Thymus (tissue), 11 donors: ENCODE results near the gene CNKSR3. TPM values are rescaled to one million over a fixed set of nuclear protein-coding genes. Genes with fewer than 3 reads are reported as not detected.

Experiments used
- DNase-seq, 9 donors: peaks; one replicate each; pipeline ENCODE4 v3.0.0-alpha.2; 2013; ENCODE audit warnings: low spot score in 9 of 9, low read depth in 6 of 9, missing footprints in 1 of 9
- H3K27ac ChIP-seq, 2 donors: one replicate each; pipeline ENCODE4 v1.5.1; 2013; ENCODE audit warnings: control low read depth in 1 of 2, low read depth in 1 of 2, low read length in 1 of 2, mild to moderate bottlenecking in 1 of 2, moderate library complexity in 1 of 2
- H3K27me3 ChIP-seq, 2 donors: one replicate each; pipeline ENCODE4 v1.5.1; 2013; ENCODE audit warnings: low read length in 1 of 2; ENCODE audit not compliant: control insufficient read depth in 2 of 2, insufficient read depth in 1 of 2
- H3K36me3 ChIP-seq, 2 donors: one replicate each; pipeline ENCODE4 v1.5.1; 2013; ENCODE audit warnings: low read length in 1 of 2, mild to moderate bottlenecking in 1 of 2, moderate library complexity in 1 of 2; ENCODE audit not compliant: control insufficient read depth in 2 of 2, insufficient read depth in 2 of 2
- H3K4me1 ChIP-seq, 2 donors: one replicate each; pipeline ENCODE4 v1.5.1; 2013; ENCODE audit warnings: low read length in 2 of 2; ENCODE audit not compliant: control insufficient read depth in 2 of 2, insufficient read depth in 2 of 2
- H3K4me3 ChIP-seq, 2 donors: one replicate each; pipeline ENCODE4 v1.5.1; 2013; ENCODE audit warnings: low read length in 2 of 2, control low read depth in 1 of 2, mild to moderate bottlenecking in 1 of 2
- H3K9me3 ChIP-seq, 2 donors: one replicate each; pipeline ENCODE4 v1.5.1; 2013; ENCODE audit warnings: low read length in 1 of 2, mild to moderate bottlenecking in 1 of 2; ENCODE audit not compliant: control insufficient read depth in 2 of 2, insufficient read depth in 1 of 2
- WGBS: extraction: QIAGEN DNeasy Blood & Tissue Kit; methylation state at CpG from one replicate; pipeline ENCODE4 v1.1.7; 2013; 5-methylcytosine and 5-hydroxymethylcytosine counted together
- polyA plus RNA-seq: library from polyadenylated mRNA; stranded (reverse); fragments of 200-250 nt; gene quantifications from one replicate; pipeline ENCODE4 v1.2.3, GENCODE V29; 2013
- total RNA-seq: library from RNA; stranded (reverse); fragments of 120-200 nt; gene quantifications from one replicate; pipeline ENCODE4 v1.2.4, GENCODE V29; 2013
- donor health status: healthy.

Gene CNKSR3
- total and polyA plus RNA-seq, 2 donors = 5.4 to 8.2 TPM

- H3K9me3 ChIP-seq = no peaks in the 10 kb centered on the region
- H3K4me3 ChIP-seq = no peak overlapping the region
- H3K4me1 ChIP-seq = peaks cover 0 to 14% of the 10 kb centered on the region in 2 donors
- no peaks in the 10 kb centered on the region for H3K36me3 ChIP-seq
- 93% methylated on average over 9 of the region's 9 CpGs for WGBS
- no peak for DNase-seq
- H3K27ac ChIP-seq = peak overlapping the region; percentile 23 to 52
- H3K27me3 ChIP-seq = no peaks in the 10 kb centered on the region
These were observed 31.1 kb downstream of the CNKSR3 start for GRCh38 chr6:154479351-154479769.

GRCh38 chr6:154478701-154479060 is 31.8 kb downstream of the CNKSR3 start:
- no peaks in the 10 kb centered on the region for H3K9me3 ChIP-seq
- H3K27ac ChIP-seq = peak overlapping the region in 1 of 2 donors; percentile 60
- no peaks in the 10 kb centered on the region for H3K27me3 ChIP-seq
- no peak for DNase-seq
- H3K4me1 ChIP-seq = peaks cover 0 to 14% of the 10 kb centered on the region in 2 donors
- WGBS = 98% methylated on average over 1 of the region's 1 CpG
- no peaks in the 10 kb centered on the region for H3K36me3 ChIP-seq
- H3K4me3 ChIP-seq = no peak overlapping the region

- Histone ChIP-seq H3K9me3 (no peaks in the 10 kb centered on the region), H3K4me1 (peaks cover 0 to 15% of the 10 kb centered on the region in 2 donors), H3K36me3 (no peaks in the 10 kb centered on the region), H3K27ac (peak overlapping the region in 1 of 2 donors; percentile 60), H3K27me3 (no peaks in the 10 kb centered on the region), H3K4me3 (no peak overlapping the region)
- WGBS = 76% methylated on average over 12 of the region's 12 CpGs
- peak in 1 of 9 donors; percentile 19 for DNase-seq
These were observed 32.3 kb downstream of the CNKSR3 start for GRCh38 chr6:154478021-154478700.

GRCh38 chr6:154476494-154476893 is 34.0 kb downstream of the CNKSR3 start:
- H3K36me3 ChIP-seq = no peaks in the 10 kb centered on the region
- H3K4me3 ChIP-seq = no peak overlapping the region
- WGBS = 97% methylated on average over 4 of the region's 4 CpGs
- DNase-seq = no peak
- no peak overlapping the region for H3K27ac ChIP-seq
- no peaks in the 10 kb centered on the region for H3K27me3 ChIP-seq
- H3K4me1 ChIP-seq = peaks cover 0 to 14% of the 10 kb centered on the region in 2 donors
- H3K9me3 ChIP-seq = no peaks in the 10 kb centered on the region

- Histone ChIP-seq H3K4me3 (no peak overlapping the region), H3K4me1 (peaks cover 0 to 14% of the 10 kb centered on the region in 2 donors), H3K36me3 (no peaks in the 10 kb centered on the region), H3K9me3 (no peaks in the 10 kb centered on the region), H3K27ac (no peak overlapping the region), H3K27me3 (no peaks in the 10 kb centered on the region)
- DNase-seq = no peak
- WGBS = 97% methylated on average over 12 of the region's 12 CpGs
These were observed 35.6 kb downstream of the CNKSR3 start for GRCh38 chr6:154474648-154475428.

- no peak for DNase-seq
- no peak overlapping the region for H3K27ac ChIP-seq
- WGBS = 97% methylated on average over 9 of the region's 9 CpGs
- no peaks in the 10 kb centered on the region for H3K9me3 ChIP-seq
- H3K4me1 ChIP-seq = peaks cover 0 to 13% of the 10 kb centered on the region in 2 donors
- H3K36me3 ChIP-seq = no peaks in the 10 kb centered on the region
- no peaks in the 10 kb centered on the region for H3K27me3 ChIP-seq
- no peak overlapping the region for H3K4me3 ChIP-seq
These were observed 37.2 kb downstream of the CNKSR3 start for GRCh38 chr6:154473324-154473723.

- Histone ChIP-seq H3K9me3 (no peaks in the 10 kb centered on the region), H3K27ac (peak overlapping the region; percentile 55 to 60), H3K27me3 (no peaks in the 10 kb centered on the region), H3K36me3 (no peaks in the 10 kb centered on the region), H3K4me1 (peaks cover 0 to 7% of the 10 kb centered on the region in 2 donors), H3K4me3 (no peak overlapping the region)
- WGBS = 95% methylated on average over 6 of the region's 6 CpGs
- DNase-seq = no peak
These were observed 38.7 kb downstream of the CNKSR3 start for GRCh38 chr6:154471609-154472362.

GRCh38 chr6:154469306-154469935 is 41.1 kb downstream of the CNKSR3 start:
- 96% methylated on average over 4 of the region's 4 CpGs for WGBS
- H3K4me3 ChIP-seq = no peak overlapping the region
- no peaks in the 10 kb centered on the region for H3K27me3 ChIP-seq
- H3K9me3 ChIP-seq = no peaks in the 10 kb centered on the region
- peaks cover 0 to 4% of the 10 kb centered on the region in 2 donors for H3K4me1 ChIP-seq
- no peak for DNase-seq
- no peaks in the 10 kb centered on the region for H3K36me3 ChIP-seq
- no peak overlapping the region for H3K27ac ChIP-seq
